Right renal cortex interstitium (tissue), 3 donors: ENCODE measurements around the gene HELLS. TPM values are rescaled to one million over a fixed set of nuclear protein-coding genes. Genes with fewer than 3 reads are reported as not detected.
"Not testable (repeated sequence)": the region's sequence is repeated elsewhere in the genome, so short reads cannot be mapped to it uniquely, and the experiment has no call there.

Experiments
- DNase-seq, 3 donors: peaks; one replicate each; pipeline ENCODE4 v3.0.0-alpha.2; 2013; ENCODE audit warnings: low read depth in 3 of 3, low spot score in 2 of 3
- polyA plus RNA-seq, 3 donors: library from polyadenylated mRNA; unstranded; fragments of 120-200 nt; gene quantifications; one replicate each; pipeline ENCODE4 v1.2.1, GENCODE V29; 2013; ENCODE audit not compliant: insufficient read length in 3 of 3

Gene HELLS
- polyA plus RNA-seq, 3 donors = 27.0 to 31.2 (median 27.1) TPM

GRCh38 chr10:94602729-94603515 lies 57.3 kb downstream of the HELLS start:
- DNase-seq = no peak

- DNase-seq = no peak
These were observed 61.5 kb downstream of the HELLS start for GRCh38 chr10:94607111-94607510.

GRCh38 chr10:94608559-94608958 lies 63.0 kb downstream of the HELLS start:
- DNase-seq = no peak

GRCh38 chr10:94614558-94614957 lies 69.0 kb downstream of the HELLS start:
- no peak for DNase-seq

- DNase-seq = no peak
These were observed 71.9 kb downstream of the HELLS start for GRCh38 chr10:94617389-94617944.

- DNase-seq = no peak
These were observed 77.1 kb downstream of the HELLS start for GRCh38 chr10:94622666-94623205.

GRCh38 chr10:94623572-94623971 lies 78.0 kb downstream of the HELLS start:
- DNase-seq = no peak

- DNase-seq = no peak
These were observed 80.9 kb downstream of the HELLS start for GRCh38 chr10:94626476-94626875.

- DNase-seq = no peak
These were observed 81.9 kb downstream of the HELLS start for GRCh38 chr10:94627511-94627910.

- DNase-seq = peak in 1 of 3 donors; percentile 27
These were observed 84.6 kb downstream of the HELLS start for GRCh38 chr10:94630017-94630688.

- DNase-seq = no peak
These were observed 85.7 kb downstream of the HELLS start for GRCh38 chr10:94631077-94631875.

- no peak for DNase-seq
These were observed 87.4 kb downstream of the HELLS start for GRCh38 chr10:94632954-94633353.

GRCh38 chr10:94638097-94638496 lies 92.5 kb downstream of the HELLS start:
- not testable (repeated sequence) for DNase-seq

- no peak for DNase-seq
These were observed 94.3 kb downstream of the HELLS start for GRCh38 chr10:94639902-94640301.

- DNase-seq = no peak
These were observed 95.0 kb downstream of the HELLS start for GRCh38 chr10:94640562-94640961.

- no peak for DNase-seq
These were observed 95.9 kb downstream of the HELLS start for GRCh38 chr10:94641480-94641879.

- no peak for DNase-seq
These were observed 98.8 kb downstream of the HELLS start for GRCh38 chr10:94644352-94644751.

GRCh38 chr10:94645285-94645684 lies 99.7 kb downstream of the HELLS start:
- no peak for DNase-seq
